SK-N-SH treated with all-trans-retinoic acid at 6 μM for 48 hours (cell line): ENCODE data around the gene ARF5.

Source experiments
- ATAC-seq: fragments of 200-7000 bp; cut with Tn5 transposase; 3 replicates; pipeline ENCODE4 v1.9.1; 2020; ENCODE audit warnings: mild to moderate bottlenecking, moderate library complexity
- ARNTL ChIP-seq: fragments of 450-650 bp; formaldehyde crosslinking; IDR thresholded peaks from 2 replicates; pipeline ENCODE4 v1.5.0; 2020; ENCODE audit warnings: low read depth, mild to moderate bottlenecking, moderate library complexity, borderline replicate concordance
- BACH2 ChIP-seq: fragments of 250-450 bp; sonication (Bioruptor Pico); IDR thresholded peaks from 2 replicates; pipeline ENCODE4 v1.9.0; 2021; ENCODE audit warnings: mild to moderate bottlenecking, borderline replicate concordance
- CSRNP3 ChIP-seq: fragments of 250-450 bp; sonication (Bioruptor Pico); IDR thresholded peaks from 2 replicates; pipeline ENCODE4 v1.5.1; 2021; ENCODE audit warnings: mild to moderate bottlenecking, moderate library complexity
- ESRRG ChIP-seq: fragments of 250-450 bp; sonication (Bioruptor Pico); IDR thresholded peaks from 2 replicates; pipeline ENCODE4 v1.6.1; 2021; ENCODE audit warnings: mild to moderate bottlenecking
- GLIS3 ChIP-seq: fragments of 250-450 bp; sonication (Bioruptor Pico); IDR thresholded peaks from 2 replicates; pipeline ENCODE4 v1.5.0; 2020; ENCODE audit warnings: mild to moderate bottlenecking, moderate library complexity
- ISL1 ChIP-seq: fragments of 250-450 bp; sonication (Bioruptor Pico); IDR thresholded peaks from 2 replicates; pipeline ENCODE4 v2.1.2; 2022; ENCODE audit warnings: mild to moderate bottlenecking, moderate library complexity
- OSR1 ChIP-seq: fragments of 250-450 bp; sonication (Bioruptor Pico); IDR thresholded peaks from 2 replicates; pipeline ENCODE4 v1.8.0; 2022; ENCODE audit warnings: moderate library complexity, mild to moderate bottlenecking, inconsistent platforms
- PATZ1 ChIP-seq: fragments of 250-450 bp; sonication (Bioruptor Pico); IDR thresholded peaks from 2 replicates; pipeline ENCODE4 v1.8.0; 2020; ENCODE audit warnings: mild to moderate bottlenecking, moderate library complexity, borderline replicate concordance
- POU6F1 ChIP-seq: fragments of 250-450 bp; sonication (Bioruptor Pico); IDR thresholded peaks from 2 replicates; pipeline ENCODE4 v1.8.0; 2021; ENCODE audit warnings: low read depth, mild to moderate bottlenecking, moderate library complexity, borderline replicate concordance
- PPARA ChIP-seq: fragments of 250-450 bp; sonication (Bioruptor Pico); IDR thresholded peaks from 2 replicates; pipeline ENCODE4 v1.5.0; 2020; ENCODE audit warnings: mild to moderate bottlenecking, borderline replicate concordance
- SNAI2 ChIP-seq: fragments of 250-450 bp; sonication (Bioruptor Pico); IDR thresholded peaks from 2 replicates; pipeline ENCODE4 v1.5.0; 2020; ENCODE audit warnings: mild to moderate bottlenecking, moderate library complexity
- TCF4 ChIP-seq: fragments of 250-450 bp; sonication (Bioruptor Pico); IDR thresholded peaks from 2 replicates; pipeline ENCODE4 v1.8.0; 2021; ENCODE audit warnings: mild to moderate bottlenecking, moderate library complexity, borderline replicate concordance
- TOX ChIP-seq: fragments of 250-450 bp; sonication (Bioruptor Pico); IDR thresholded peaks from 2 replicates; pipeline ENCODE4 v1.8.0; 2021; ENCODE audit warnings: mild to moderate bottlenecking, moderate library complexity, borderline replicate concordance
- TSHZ2 ChIP-seq: fragments of 250-450 bp; sonication (Bioruptor Pico); IDR thresholded peaks from 2 replicates; pipeline ENCODE4 v1.5.0; 2020; ENCODE audit warnings: mild to moderate bottlenecking, moderate library complexity
- ZFP3 ChIP-seq: fragments of 250-450 bp; sonication (Bioruptor Pico); IDR thresholded peaks from 2 replicates; pipeline ENCODE4 v1.5.0; 2020; ENCODE audit warnings: mild to moderate bottlenecking, moderate library complexity
- ZFP30 ChIP-seq: fragments of 450-650 bp; formaldehyde crosslinking; IDR thresholded peaks from 2 replicates; pipeline ENCODE4 v1.5.0; 2022; ENCODE audit warnings: mild to moderate bottlenecking, moderate library complexity
- ZNF565 ChIP-seq: fragments of 450-650 bp; formaldehyde crosslinking; conservative IDR thresholded peaks from 2 replicates; pipeline ENCODE4 v1.5.0; 2020; ENCODE audit warnings: low read depth, mild to moderate bottlenecking, moderate library complexity
- ZNF8 ChIP-seq: fragments of 450-650 bp; formaldehyde crosslinking; IDR thresholded peaks from 2 replicates; pipeline ENCODE4 v1.5.0; 2020; ENCODE audit warnings: mild to moderate bottlenecking, moderate library complexity

The ARF5 gene

GRCh38 chr7:127546313-127546712, 41.9 kb upstream of the ARF5 start (continued):
- TF ChIP-seq TSHZ2, result no peak
- TF ChIP-seq BACH2 (CRISPR knock-in tag), result no peak
- no peak for TF ChIP-seq ZNF8 (CRISPR knock-in tag)
- TF ChIP-seq PPARA, result no peak

- ATAC-seq, result no peak
- TF ChIP-seq ISL1, result no peak
These were observed 38.0 kb upstream of the ARF5 start for GRCh38 chr7:127550247-127550646.

GRCh38 chr7:127551941-127552340, 36.3 kb upstream of the ARF5 start:
- TF ChIP-seq POU6F1 (CRISPR knock-in tag) (no peak), ESRRG (CRISPR knock-in tag) (no peak), OSR1 (CRISPR knock-in tag) (no peak), ZFP30 (CRISPR knock-in tag) (no peak), TOX (CRISPR knock-in tag) (no peak), ZFP3 (CRISPR knock-in tag) (no peak)
- no peak for ATAC-seq

- TF ChIP-seq TCF4 (CRISPR knock-in tag), result no peak
- no peak for TF ChIP-seq ZFP30 (CRISPR knock-in tag)
- no peak for TF ChIP-seq TOX (CRISPR knock-in tag)
- TF ChIP-seq CSRNP3 (CRISPR knock-in tag), result no peak
- ATAC-seq, result no peak
These were observed 31.8 kb upstream of the ARF5 start for GRCh38 chr7:127556404-127556803.

GRCh38 chr7:127557803-127558202, 30.4 kb upstream of the ARF5 start:
- ATAC-seq, result no peak
- TF ChIP-seq SNAI2 (CRISPR knock-in tag), result no peak
- TF ChIP-seq ARNTL (CRISPR knock-in tag), result no peak
- TF ChIP-seq OSR1 (CRISPR knock-in tag), result no peak
- TF ChIP-seq PATZ1 (CRISPR knock-in tag), result no peak
- no peak for TF ChIP-seq ZFP30 (CRISPR knock-in tag)
- TF ChIP-seq TCF4 (CRISPR knock-in tag), result no peak
- no peak for TF ChIP-seq TSHZ2
- TF ChIP-seq GLIS3 (CRISPR knock-in tag), result no peak
- TF ChIP-seq ZNF565 (CRISPR knock-in tag), result no peak
- TF ChIP-seq, all 23 proteins: peak for 0
